Measurements from ENCODE around the gene ERBIN. TPM values are rescaled to one million over a fixed set of nuclear protein-coding genes. Genes with fewer than 3 reads are reported as not detected.
"Not testable (repeated sequence)": the region's sequence is repeated elsewhere in the genome, so short reads cannot be mapped to it uniquely, and the experiment has no call there.

Gene ERBIN
- total RNA-seq, 1 experiment from 2014 or later = 38.9 TPM

GRCh38 chr5:65886387-65886786, 40.0 kb upstream of the ERBIN start:
- ChIA-PET POLR2A (ENCODE audit: unreplicated experiment) (no interaction called here), CTCF (no interaction called here)
- no peaks in the 10 kb centered on the region for H3K27me3 ChIP-seq (ENCODE audit: low read length)
- no peaks in the 10 kb centered on the region for H3K79me2 ChIP-seq (ENCODE audit: low read length)
- DNase-seq = no peak
- no peaks in the 10 kb centered on the region for H3K9me3 ChIP-seq (ENCODE audit: low read length)
- H3K4me3 ChIP-seq (ENCODE audit: low read length) = no peak overlapping the region
- no peaks in the 10 kb centered on the region for H3F3A ChIP-seq (ENCODE audit: low read length, unreplicated experiment)
- H3K4me2 ChIP-seq (ENCODE audit: low read length) = no peak overlapping the region
- intact Hi-C loops (cut with micrococcal nuclease) = no loop called here
- H3K4me1 ChIP-seq (ENCODE audit: insufficient read depth, low read length) = peaks cover 7% of the 10 kb centered on the region; the same call in 1 of the 2 replicates
- no peaks in the 10 kb centered on the region for H4K20me1 ChIP-seq (ENCODE audit: low read length)
- peak; percentile 13; the same call in 1 of the 2 replicates for ATAC-seq
- H3K9me2 ChIP-seq (replicated peaks; ENCODE audit: low read length) = no peaks in the 10 kb centered on the region
- BruUV-seq (replicated peaks) = no TSS peak
- no peak for TF ChIP-seq CTCF (conservative IDR thresholded peaks at IDR 0.05; ENCODE audit: low read depth, low read length)
- H3K27ac ChIP-seq (ENCODE audit: low read length) = 0 out of 2 replicates have a peak overlapping the region, but pooled peaks have one; percentile 16
- no peak overlapping the region for H2AFZ ChIP-seq (ENCODE audit: low read length)
- H3K36me3 ChIP-seq (ENCODE audit: low read depth, low read length) = no peaks in the 10 kb centered on the region
- no peak overlapping the region for H3K9ac ChIP-seq (ENCODE audit: low read length)

GRCh38 chr5:65892024-65892423, 34.4 kb upstream of the ERBIN start:
- H3K79me2 ChIP-seq (ENCODE audit: low read length); H3K4me3 ChIP-seq (ENCODE audit: low read length); H3K4me2 ChIP-seq (ENCODE audit: low read length); H3K36me3 ChIP-seq (ENCODE audit: low read depth, low read length); H2AFZ ChIP-seq (ENCODE audit: low read length); H3K9ac ChIP-seq (ENCODE audit: low read length); CTCF ChIA-PET; POLR2A ChIA-PET (ENCODE audit: unreplicated experiment); H3K9me2 ChIP-seq (replicated peaks; ENCODE audit: low read length); H3F3A ChIP-seq (ENCODE audit: low read length, unreplicated experiment); H3K4me1 ChIP-seq (ENCODE audit: insufficient read depth, low read length); H3K9me3 ChIP-seq (ENCODE audit: low read length); H3K27ac ChIP-seq (ENCODE audit: low read length); H3K27me3 ChIP-seq (ENCODE audit: low read length); ATAC-seq; intact Hi-C loops (cut with micrococcal nuclease); H4K20me1 ChIP-seq (ENCODE audit: low read length); BruUV-seq (replicated peaks); DNase-seq: not testable (repeated sequence)

- no peak overlapping the region for H3K9ac ChIP-seq (ENCODE audit: low read length)
- no peaks in the 10 kb centered on the region for H3K36me3 ChIP-seq (ENCODE audit: low read depth, low read length)
- no peak overlapping the region for H3K27ac ChIP-seq (ENCODE audit: low read length)
- no peaks in the 10 kb centered on the region for H4K20me1 ChIP-seq (ENCODE audit: low read length)
- no peak for ATAC-seq
- no peaks in the 10 kb centered on the region for H3K4me1 ChIP-seq (ENCODE audit: insufficient read depth, low read length)
- POLR2A ChIA-PET (ENCODE audit: unreplicated experiment) = no interaction called here
- DNase-seq = no peak
- H3K9me2 ChIP-seq (replicated peaks; ENCODE audit: low read length) = no peaks in the 10 kb centered on the region
- H3K4me3 ChIP-seq (ENCODE audit: low read length) = no peak overlapping the region
- CTCF ChIA-PET = no interaction called here
- TF ChIP-seq EZH2phosphoT487 (IDR thresholded peaks at IDR 0.05; ENCODE audit: borderline replicate concordance, low read length) = no peak
- no peak for TF ChIP-seq CTCF (conservative IDR thresholded peaks at IDR 0.05; ENCODE audit: low read depth, low read length)
- TF ChIP-seq EZH2 (IDR thresholded peaks at IDR 0.05; ENCODE audit: low read length, unreplicated experiment) = no peak
- no peaks in the 10 kb centered on the region for H3K79me2 ChIP-seq (ENCODE audit: low read length)
- H3K9me3 ChIP-seq (ENCODE audit: low read length) = no peaks in the 10 kb centered on the region
- H3K4me2 ChIP-seq (ENCODE audit: low read length) = no peak overlapping the region
- intact Hi-C loops (cut with micrococcal nuclease) = no loop called here
- no peaks in the 10 kb centered on the region for H3F3A ChIP-seq (ENCODE audit: low read length, unreplicated experiment)
- BruUV-seq (replicated peaks) = no TSS peak
- H2AFZ ChIP-seq (ENCODE audit: low read length) = no peak overlapping the region
- no peaks in the 10 kb centered on the region for H3K27me3 ChIP-seq (ENCODE audit: low read length)
Measured at GRCh38 chr5:65892801-65893200, 33.6 kb upstream of the ERBIN start.

All from PC-3 (cell line).